ENCODE data around the gene TTC39B.

The TTC39B gene

DNA sequence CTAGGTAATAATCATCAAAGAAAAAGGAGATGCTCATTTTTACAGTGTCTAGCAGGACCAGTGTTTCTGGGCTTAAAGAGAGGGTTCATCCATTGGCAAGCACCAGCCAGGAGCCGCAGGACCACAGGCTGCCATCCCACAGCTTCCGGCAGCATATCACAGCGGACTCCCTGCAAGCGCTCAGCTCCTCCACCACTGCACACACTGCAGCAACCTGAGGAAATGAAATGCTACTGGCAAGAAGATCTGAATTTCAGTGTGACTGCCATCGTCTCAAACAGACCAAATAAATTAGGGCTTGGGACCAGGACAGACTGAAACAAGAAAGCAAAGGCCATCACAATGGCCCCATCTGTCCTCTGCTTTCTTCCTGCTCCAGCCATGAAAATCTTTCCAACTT is 114.2 kb downstream of the TTC39B start:
- CTCF ChIA-PET = no interaction called here
- no peak for DNase-seq
- Histone ChIP-seq H3K36me3 (ENCODE audit: control insufficient read depth in 4 of 4, insufficient read depth in 4 of 4, low read length in 3 of 4) (peaks cover 6 to 66% (median 14%) of the 10 kb centered on the region in 4 experiments), H3K9me3 (ENCODE audit: control extremely low read depth in 1 of 5, control insufficient read depth in 4 of 5, insufficient read depth in 2 of 5, low read depth in 1 of 5, low read length in 4 of 5) (peaks cover 0 to 25% (median 6%) of the 10 kb centered on the region in 5 experiments), H3K4me1 (ENCODE audit: control extremely low read depth in 1 of 4, control insufficient read depth in 4 of 4, insufficient read depth in 4 of 4, low read length in 3 of 4) (no peaks in the 10 kb centered on the region), H3K27ac (ENCODE audit: insufficient read depth in 1 of 2, low read depth in 1 of 2, low read length in 2 of 2, poor library complexity in 1 of 2, severe bottlenecking in 2 of 2) (no peak overlapping the region), H3K4me3 (ENCODE audit: control insufficient read depth in 1 of 7, extremely low read depth in 1 of 7, insufficient read depth in 4 of 7, low read depth in 2 of 7, low read length in 6 of 7) (no peak overlapping the region), H3K27me3 (replicated peaks in 2 of 5; ENCODE audit: control insufficient read depth in 4 of 5, insufficient read depth in 5 of 5, low read length in 4 of 5) (no peaks in the 10 kb centered on the region)
- POLR2A ChIA-PET = no interaction called here
- 100% methylated on average over 5 of the region's 5 CpGs for WGBS (ENCODE audit: insufficient coverage)

DNA sequence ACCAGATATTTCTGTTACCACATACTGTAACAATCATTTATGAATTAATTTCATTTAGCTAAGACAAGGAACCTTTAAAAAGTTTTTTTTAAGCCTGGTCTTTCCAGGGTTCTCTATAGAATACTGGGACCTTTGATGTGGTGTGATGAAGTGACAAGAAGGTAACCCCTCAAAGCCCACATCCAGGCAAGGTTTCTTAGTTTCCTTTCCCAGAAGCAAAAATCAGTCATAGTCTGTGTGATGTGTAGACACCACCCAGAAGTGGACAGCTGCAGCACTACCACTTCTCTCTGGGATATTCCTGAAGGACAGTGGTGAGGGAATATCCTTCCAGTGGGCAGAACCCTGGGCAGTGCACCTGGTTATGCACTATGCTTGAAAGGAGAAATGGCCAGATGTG is 115.6 kb downstream of the TTC39B start:
- POLR2A ChIA-PET = no interaction called here

DNA sequence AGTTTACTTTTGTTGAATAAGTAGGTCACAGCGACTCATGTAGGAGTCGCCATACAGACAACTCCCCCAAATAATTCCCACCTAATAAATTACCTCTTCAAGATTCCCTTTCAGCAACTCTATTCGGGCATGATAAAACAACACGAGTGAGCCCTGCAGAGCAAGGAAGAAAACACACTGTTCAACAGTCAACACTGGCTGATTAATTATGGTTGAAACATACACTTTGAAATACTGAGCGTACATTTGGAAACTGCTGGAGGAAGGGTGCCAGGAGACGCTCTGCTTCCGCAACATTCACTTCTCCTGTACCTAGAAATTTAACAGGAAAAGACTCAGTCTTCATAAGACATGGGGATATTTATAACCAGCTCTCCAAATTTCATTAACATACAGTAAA is 117.5 kb downstream of the TTC39B start:
- H3K9me3 ChIP-seq (ENCODE audit: control extremely low read depth in 1 of 5, control insufficient read depth in 4 of 5, insufficient read depth in 2 of 5, low read depth in 1 of 5, low read length in 4 of 5) = no peaks in the 10 kb centered on the region
- peaks cover 6 to 66% (median 20%) of the 10 kb centered on the region in 4 experiments for H3K36me3 ChIP-seq (ENCODE audit: control insufficient read depth in 4 of 4, insufficient read depth in 4 of 4, low read length in 3 of 4)
- 91% methylated on average over 5 of the region's 7 CpGs for WGBS (ENCODE audit: insufficient coverage)
- ChIA-PET CTCF (no interaction called here), POLR2A (interaction anchor here (0.7 kb wide), 1 partner anchor 50 kb away, joined by 3 read pairs; no protein-coding TSS in a partner anchor)
- DNase-seq = no peak
- no peak overlapping the region for H3K4me3 ChIP-seq (ENCODE audit: control insufficient read depth in 1 of 7, extremely low read depth in 1 of 7, insufficient read depth in 4 of 7, low read depth in 2 of 7, low read length in 6 of 7)
- no peaks in the 10 kb centered on the region for H3K4me1 ChIP-seq (ENCODE audit: control extremely low read depth in 1 of 4, control insufficient read depth in 4 of 4, insufficient read depth in 4 of 4, low read length in 3 of 4)
- no peak overlapping the region for H3K27ac ChIP-seq (ENCODE audit: insufficient read depth in 1 of 2, low read depth in 1 of 2, low read length in 2 of 2, poor library complexity in 1 of 2, severe bottlenecking in 2 of 2)
- H3K27me3 ChIP-seq (replicated peaks in 2 of 5; ENCODE audit: control insufficient read depth in 4 of 5, insufficient read depth in 5 of 5, low read length in 4 of 5) = no peaks in the 10 kb centered on the region

More for the DNA sequence above, 115.6 kb downstream of the TTC39B start:
- Histone ChIP-seq H3K27ac (ENCODE audit: insufficient read depth in 1 of 2, low read depth in 1 of 2, low read length in 2 of 2, poor library complexity in 1 of 2, severe bottlenecking in 2 of 2) (no peak overlapping the region), H3K9me3 (ENCODE audit: control extremely low read depth in 1 of 5, control insufficient read depth in 4 of 5, insufficient read depth in 2 of 5, low read depth in 1 of 5, low read length in 4 of 5) (peaks cover 0 to 16% (median 2%) of the 10 kb centered on the region in 5 experiments), H3K4me3 (ENCODE audit: control insufficient read depth in 1 of 7, extremely low read depth in 1 of 7, insufficient read depth in 4 of 7, low read depth in 2 of 7, low read length in 6 of 7) (no peak overlapping the region), H3K36me3 (ENCODE audit: control insufficient read depth in 4 of 4, insufficient read depth in 4 of 4, low read length in 3 of 4) (peaks cover 6 to 69% (median 20%) of the 10 kb centered on the region in 4 experiments), H3K27me3 (replicated peaks in 2 of 5; ENCODE audit: control insufficient read depth in 4 of 5, insufficient read depth in 5 of 5, low read length in 4 of 5) (no peaks in the 10 kb centered on the region), H3K4me1 (ENCODE audit: control extremely low read depth in 1 of 4, control insufficient read depth in 4 of 4, insufficient read depth in 4 of 4, low read length in 3 of 4) (no peaks in the 10 kb centered on the region)
- CTCF ChIA-PET = no interaction called here
- no peak for DNase-seq

DNA sequence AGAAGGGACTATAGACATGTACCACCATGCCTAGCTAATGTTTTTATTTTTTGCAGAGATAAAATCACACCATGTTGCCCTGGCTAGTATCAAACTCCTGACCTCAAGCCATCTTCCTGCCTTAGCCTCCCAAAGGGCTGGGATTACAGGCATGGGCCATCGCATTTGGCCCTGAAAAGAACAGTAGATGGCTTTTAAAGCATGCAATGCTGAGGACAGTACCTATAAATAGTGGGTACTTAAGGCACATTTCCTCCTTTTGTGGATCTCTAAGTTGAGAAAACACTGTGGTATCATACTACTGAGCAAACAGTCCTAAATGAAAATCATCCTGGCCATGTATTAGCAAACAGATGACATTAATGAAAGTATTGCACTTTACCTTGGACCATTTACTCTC is 119.4 kb downstream of the TTC39B start:
- POLR2A ChIA-PET = no interaction called here
- H3K27me3 ChIP-seq (replicated peaks in 2 of 5; ENCODE audit: control insufficient read depth in 4 of 5, insufficient read depth in 5 of 5, low read length in 4 of 5) = no peaks in the 10 kb centered on the region
- no peak overlapping the region for H3K4me3 ChIP-seq (ENCODE audit: control insufficient read depth in 1 of 7, extremely low read depth in 1 of 7, insufficient read depth in 4 of 7, low read depth in 2 of 7, low read length in 6 of 7)
- DNase-seq = no peak
- H3K9me3 ChIP-seq (ENCODE audit: control extremely low read depth in 1 of 5, control insufficient read depth in 4 of 5, insufficient read depth in 2 of 5, low read depth in 1 of 5, low read length in 4 of 5) = no peaks in the 10 kb centered on the region
- no CpG with 5 or more reads among the region's 1 CpG for WGBS (ENCODE audit: insufficient coverage)
- peaks cover 6 to 63% (median 16%) of the 10 kb centered on the region in 4 experiments for H3K36me3 ChIP-seq (ENCODE audit: control insufficient read depth in 4 of 4, insufficient read depth in 4 of 4, low read length in 3 of 4)
- H3K27ac ChIP-seq (ENCODE audit: insufficient read depth in 1 of 2, low read depth in 1 of 2, low read length in 2 of 2, poor library complexity in 1 of 2, severe bottlenecking in 2 of 2) = no peak overlapping the region
- CTCF ChIA-PET = no interaction called here
- no peaks in the 10 kb centered on the region for H3K4me1 ChIP-seq (ENCODE audit: control extremely low read depth in 1 of 4, control insufficient read depth in 4 of 4, insufficient read depth in 4 of 4, low read length in 3 of 4)

DNA sequence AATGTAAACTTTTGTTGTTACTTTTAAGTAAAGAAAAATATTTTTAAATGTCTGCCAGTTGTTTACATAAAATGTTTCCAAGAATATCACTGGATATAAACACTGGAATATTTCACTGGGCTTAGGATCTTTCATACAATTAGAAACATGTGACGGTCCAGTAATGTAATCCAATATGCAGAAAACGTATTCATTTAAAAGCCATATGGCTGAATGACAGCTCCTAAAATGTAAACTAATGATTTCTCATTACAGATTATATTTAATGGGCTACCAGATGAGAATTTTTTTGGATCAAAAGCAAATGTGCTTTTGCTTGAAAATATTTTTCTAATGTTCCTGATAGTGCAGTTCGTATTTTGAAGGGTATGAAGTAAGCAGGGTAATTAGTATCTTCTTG is 124.3 kb downstream of the TTC39B start:
- ChIA-PET POLR2A (no interaction called here), CTCF (no interaction called here)
- no peaks in the 10 kb centered on the region for H3K9me3 ChIP-seq (ENCODE audit: control extremely low read depth in 1 of 5, control insufficient read depth in 4 of 5, insufficient read depth in 2 of 5, low read depth in 1 of 5, low read length in 4 of 5)
- H3K27ac ChIP-seq (ENCODE audit: insufficient read depth in 1 of 2, low read depth in 1 of 2, low read length in 2 of 2, poor library complexity in 1 of 2, severe bottlenecking in 2 of 2) = no peak overlapping the region
- H3K4me1 ChIP-seq (ENCODE audit: control extremely low read depth in 1 of 4, control insufficient read depth in 4 of 4, insufficient read depth in 4 of 4, low read length in 3 of 4) = no peaks in the 10 kb centered on the region
- no peaks in the 10 kb centered on the region for H3K27me3 ChIP-seq (replicated peaks in 2 of 5; ENCODE audit: control insufficient read depth in 4 of 5, insufficient read depth in 5 of 5, low read length in 4 of 5)
- peaks cover 0 to 46% (median 12%) of the 10 kb centered on the region in 4 experiments for H3K36me3 ChIP-seq (ENCODE audit: control insufficient read depth in 4 of 4, insufficient read depth in 4 of 4, low read length in 3 of 4)
- no peak overlapping the region for H3K4me3 ChIP-seq (ENCODE audit: control insufficient read depth in 1 of 7, extremely low read depth in 1 of 7, insufficient read depth in 4 of 7, low read depth in 2 of 7, low read length in 6 of 7)
- no CpG with 5 or more reads among the region's 3 CpGs for WGBS (ENCODE audit: insufficient coverage)
- DNase-seq = no peak

DNA sequence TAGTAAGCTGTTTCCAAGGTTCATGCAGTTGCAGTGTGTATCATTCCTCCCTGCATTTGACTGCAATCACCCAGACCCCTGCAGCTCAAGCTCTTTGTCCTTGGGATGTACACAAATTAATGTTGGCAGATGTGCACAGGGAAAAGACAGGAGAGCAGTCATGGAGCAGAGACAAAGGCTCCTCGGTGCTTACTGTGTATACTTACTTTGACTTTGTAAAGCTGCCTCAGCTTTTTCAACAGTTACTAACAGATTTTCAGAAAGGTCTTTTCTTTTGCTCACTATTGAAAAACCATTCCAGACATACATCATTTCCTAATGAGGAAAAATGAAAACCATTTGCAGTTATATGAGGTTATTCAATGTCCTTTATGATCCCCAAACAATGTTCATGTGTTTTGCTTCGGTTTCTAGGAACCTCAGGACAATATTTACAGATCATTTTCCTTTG is 124.9 kb downstream of the TTC39B start:
- no peaks in the 10 kb centered on the region for H3K27me3 ChIP-seq (replicated peaks in 2 of 5; ENCODE audit: control insufficient read depth in 4 of 5, insufficient read depth in 5 of 5, low read length in 4 of 5)
- H3K4me3 ChIP-seq (ENCODE audit: control insufficient read depth in 1 of 7, extremely low read depth in 1 of 7, insufficient read depth in 4 of 7, low read depth in 2 of 7, low read length in 6 of 7) = no peak overlapping the region
- POLR2A ChIA-PET = no interaction called here
- no peaks in the 10 kb centered on the region for H3K9me3 ChIP-seq (ENCODE audit: control extremely low read depth in 1 of 5, control insufficient read depth in 4 of 5, insufficient read depth in 2 of 5, low read depth in 1 of 5, low read length in 4 of 5)
- CTCF ChIA-PET = no interaction called here
- no peak for DNase-seq
- no peak overlapping the region for H3K27ac ChIP-seq (ENCODE audit: insufficient read depth in 1 of 2, low read depth in 1 of 2, low read length in 2 of 2, poor library complexity in 1 of 2, severe bottlenecking in 2 of 2)
- WGBS (ENCODE audit: insufficient coverage) = 86% methylated on average over 1 of the region's 2 CpGs
- H3K36me3 ChIP-seq (ENCODE audit: control insufficient read depth in 4 of 4, insufficient read depth in 4 of 4, low read length in 3 of 4) = peaks cover 0 to 41% (median 9%) of the 10 kb centered on the region in 4 experiments
- H3K4me1 ChIP-seq (ENCODE audit: control extremely low read depth in 1 of 4, control insufficient read depth in 4 of 4, insufficient read depth in 4 of 4, low read length in 3 of 4) = no peaks in the 10 kb centered on the region

DNA sequence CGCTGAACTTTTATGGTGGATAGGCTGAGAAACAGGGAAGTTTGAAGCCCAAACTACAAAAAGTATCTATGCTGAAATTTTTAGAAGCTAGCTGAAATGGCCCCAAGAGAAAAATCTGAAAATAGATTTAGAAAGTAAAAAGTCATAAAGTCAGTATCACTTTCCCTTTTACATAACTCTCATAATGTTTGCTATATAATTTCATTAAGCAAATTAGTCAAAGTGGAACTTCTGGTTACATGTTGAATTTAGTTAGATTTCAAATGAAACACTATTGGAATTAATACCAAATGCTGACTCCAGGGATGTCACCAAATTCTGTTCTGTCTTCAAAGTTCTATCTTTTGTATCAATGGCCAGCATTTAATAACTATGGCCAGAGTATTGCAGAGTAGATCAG is 126.9 kb downstream of the TTC39B start:
- Histone ChIP-seq H3K27me3 (replicated peaks in 2 of 5; ENCODE audit: control insufficient read depth in 4 of 5, insufficient read depth in 5 of 5, low read length in 4 of 5) (no peaks in the 10 kb centered on the region), H3K36me3 (ENCODE audit: control insufficient read depth in 4 of 4, insufficient read depth in 4 of 4, low read length in 3 of 4) (peaks cover 0 to 39% (median 8%) of the 10 kb centered on the region in 4 experiments), H3K27ac (ENCODE audit: insufficient read depth in 1 of 2, low read depth in 1 of 2, low read length in 2 of 2, poor library complexity in 1 of 2, severe bottlenecking in 2 of 2) (no peak overlapping the region), H3K9me3 (ENCODE audit: control extremely low read depth in 1 of 5, control insufficient read depth in 4 of 5, insufficient read depth in 2 of 5, low read depth in 1 of 5, low read length in 4 of 5) (peaks cover 0 to 3% (median 0%) of the 10 kb centered on the region in 5 experiments), H3K4me1 (ENCODE audit: control extremely low read depth in 1 of 4, control insufficient read depth in 4 of 4, insufficient read depth in 4 of 4, low read length in 3 of 4) (no peaks in the 10 kb centered on the region), H3K4me3 (ENCODE audit: control insufficient read depth in 1 of 7, extremely low read depth in 1 of 7, insufficient read depth in 4 of 7, low read depth in 2 of 7, low read length in 6 of 7) (no peak overlapping the region)
- DNase-seq = no peak
- CTCF ChIA-PET = interaction anchor here (1.6 kb wide), 1 partner anchor 32 kb away, joined by 3 read pairs; no protein-coding TSS in a partner anchor
- POLR2A ChIA-PET = no interaction called here
- no CpG with 5 or more reads among the region's 1 CpG for WGBS (ENCODE audit: insufficient coverage)

All from common myeloid progenitor, CD34-positive (primary cell).